IMR-90 (cell line): ENCODE results near the gene CCT7.

Experiments used
- BHLHE40 ChIP-seq: fragments of 150-350 bp; IDR thresholded peaks from 2 replicates; pipeline ENCODE4 v1.6.1; 2016; ENCODE audit warnings: mild to moderate bottlenecking, low read depth, low read length
- CEBPB ChIP-seq: IDR thresholded peaks from 2 replicates; pipeline ENCODE4 v1.6.1; 2012; ENCODE audit warnings: low read depth, low read length, improper control_type of control experiment
- CHD1 ChIP-seq: IDR thresholded peaks from 2 replicates; pipeline ENCODE4 v1.6.1; 2012; ENCODE audit warnings: low read depth, low read length, improper control_type of control experiment
- CTCF ChIP-seq: conservative IDR thresholded peaks from 2 replicates; pipeline ENCODE4 v1.5.1; 2012; ENCODE audit warnings: mild to moderate bottlenecking, low read depth, low read length, improper control_type of control experiment
- MAFK ChIP-seq: IDR thresholded peaks from 2 replicates; pipeline ENCODE4 v1.6.1; 2012; ENCODE audit warnings: low read depth, low read length, improper control_type of control experiment
- MAZ ChIP-seq: IDR thresholded peaks from 2 replicates; pipeline ENCODE4 v1.6.1; 2012; ENCODE audit warnings: low read depth, mild to moderate bottlenecking, low read length, improper control_type of control experiment, moderate library complexity, borderline replicate concordance
- MXI1 ChIP-seq: IDR thresholded peaks from 2 replicates; pipeline ENCODE4 v1.6.1; 2012; ENCODE audit warnings: low read depth, mild to moderate bottlenecking, low read length, moderate library complexity, borderline replicate concordance
- POLR2A ChIP-seq: IDR thresholded peaks from 2 replicates; pipeline ENCODE4 v1.6.1; 2012; ENCODE audit warnings: mild to moderate bottlenecking, low read depth, low read length
- RAD21 ChIP-seq: IDR thresholded peaks from 2 replicates; pipeline ENCODE4 v1.6.1; 2012; ENCODE audit warnings: low read length, improper control_type of control experiment
- RFX5 ChIP-seq: IDR thresholded peaks from 2 replicates; pipeline ENCODE4 v1.8.0; 2012; ENCODE audit warnings: low read depth, mild to moderate bottlenecking, low read length, moderate library complexity
- SMC3 ChIP-seq: fragments of 150-350 bp; IDR thresholded peaks from 2 replicates; pipeline ENCODE4 v1.6.1; 2016; ENCODE audit warnings: low read depth, mild to moderate bottlenecking, antibody characterized with exemption, low read length, moderate library complexity

GRCh38 chr2:73228631-73229030 lies 5.5 kb upstream of the CCT7 start:
- no peak for TF ChIP-seq CTCF
- no peak for TF ChIP-seq POLR2A
- TF ChIP-seq MAZ = no peak
- TF ChIP-seq MAFK = no peak
- no peak for TF ChIP-seq SMC3
- TF ChIP-seq CEBPB = no peak
- TF ChIP-seq RFX5 = no peak
- no peak for TF ChIP-seq RAD21
- no peak for TF ChIP-seq BHLHE40
- TF ChIP-seq MXI1 = no peak
- no peak for TF ChIP-seq CHD1
